Glutamatergic neuron (in vitro differentiated cells): ENCODE measurements around the gene TRPM1. TPM values are rescaled to one million over a fixed set of nuclear protein-coding genes. Genes with fewer than 3 reads are reported as not detected.

ENCODE experiments used
- DNase-seq: peaks from one replicate; pipeline ENCODE4 v3.0.0; 2022
- H3K27ac Mint-ChIP-seq: one replicate; pipeline ENCODE4 v1.8.0; 2020; ENCODE audit warnings: mild to moderate bottlenecking, mixed read lengths, inconsistent platforms; ENCODE audit not compliant: unreplicated experiment
- H3K27me3 Mint-ChIP-seq: one replicate; pipeline ENCODE4 v1.8.0; 2020; ENCODE audit warnings: mild to moderate bottlenecking, moderate library complexity, mixed read lengths, inconsistent platforms; ENCODE audit not compliant: unreplicated experiment
- H3K36me3 Mint-ChIP-seq: one replicate; pipeline ENCODE4 v1.8.0; 2020; ENCODE audit warnings: mild to moderate bottlenecking, mixed read lengths, inconsistent platforms; ENCODE audit not compliant: unreplicated experiment
- H3K4me1 Mint-ChIP-seq: one replicate; pipeline ENCODE4 v1.8.0; 2020; ENCODE audit warnings: mild to moderate bottlenecking, low read depth, mixed read lengths, inconsistent platforms; ENCODE audit not compliant: unreplicated experiment
- H3K4me3 Mint-ChIP-seq: one replicate; pipeline ENCODE4 v1.8.0; 2020; ENCODE audit warnings: mild to moderate bottlenecking, mixed read lengths, inconsistent platforms; ENCODE audit not compliant: unreplicated experiment
- H3K9me3 Mint-ChIP-seq: one replicate; pipeline ENCODE4 v1.8.0; 2020; ENCODE audit warnings: mild to moderate bottlenecking, moderate library complexity, mixed read lengths, inconsistent platforms; ENCODE audit not compliant: unreplicated experiment
- total RNA-seq: library from RNA; stranded (reverse); fragmentation: NEBNext Ultra II Directional; extraction: Animal tissue kit (Norgen Biotek cat#: 25700); gene quantifications from one replicate; pipeline ENCODE4 v1.2.1, GENCODE V29; 2021; ENCODE audit not compliant: unreplicated experiment
- TF ChIP-seq, protein P1 (sequence below): fragments of 200-600 bp; sonication (generic); IDR thresholded peaks from one replicate; pipeline ENCODE4 v1.5.0; 2021; ENCODE audit not compliant: partially characterized antibody, unreplicated experiment

The TRPM1 gene
- total RNA-seq, 1 donor from 2014 or later: not detected

DNA sequence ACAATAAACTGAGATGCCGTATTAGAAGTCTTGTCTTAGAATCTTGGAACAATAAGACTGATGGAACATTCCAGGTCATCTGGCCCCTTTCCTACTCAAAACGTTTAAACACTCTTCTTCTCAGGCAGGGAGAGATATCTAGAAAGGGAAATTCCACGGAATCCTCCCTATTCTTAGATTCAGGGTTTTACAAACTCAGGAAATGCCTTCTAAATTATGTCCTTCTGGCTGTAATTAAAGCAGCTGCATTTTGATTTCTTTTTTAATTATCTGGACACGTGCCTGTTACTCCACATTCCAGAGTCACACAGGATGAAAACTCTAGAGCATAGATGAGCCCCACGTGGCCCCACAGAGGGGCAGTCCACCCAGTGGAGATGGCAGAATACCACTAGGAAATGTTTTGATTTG, 68.6 kb downstream of the TRPM1 start:
- H3K9me3 Mint-ChIP-seq: no peaks in the 10 kb centered on the region
- TF ChIP-seq, protein P1, sequence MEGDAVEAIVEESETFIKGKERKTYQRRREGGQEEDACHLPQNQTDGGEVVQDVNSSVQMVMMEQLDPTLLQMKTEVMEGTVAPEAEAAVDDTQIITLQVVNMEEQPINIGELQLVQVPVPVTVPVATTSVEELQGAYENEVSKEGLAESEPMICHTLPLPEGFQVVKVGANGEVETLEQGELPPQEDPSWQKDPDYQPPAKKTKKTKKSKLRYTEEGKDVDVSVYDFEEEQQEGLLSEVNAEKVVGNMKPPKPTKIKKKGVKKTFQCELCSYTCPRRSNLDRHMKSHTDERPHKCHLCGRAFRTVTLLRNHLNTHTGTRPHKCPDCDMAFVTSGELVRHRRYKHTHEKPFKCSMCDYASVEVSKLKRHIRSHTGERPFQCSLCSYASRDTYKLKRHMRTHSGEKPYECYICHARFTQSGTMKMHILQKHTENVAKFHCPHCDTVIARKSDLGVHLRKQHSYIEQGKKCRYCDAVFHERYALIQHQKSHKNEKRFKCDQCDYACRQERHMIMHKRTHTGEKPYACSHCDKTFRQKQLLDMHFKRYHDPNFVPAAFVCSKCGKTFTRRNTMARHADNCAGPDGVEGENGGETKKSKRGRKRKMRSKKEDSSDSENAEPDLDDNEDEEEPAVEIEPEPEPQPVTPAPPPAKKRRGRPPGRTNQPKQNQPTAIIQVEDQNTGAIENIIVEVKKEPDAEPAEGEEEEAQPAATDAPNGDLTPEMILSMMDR: no peak
- peaks cover 3% of the 10 kb centered on the region for H3K27me3 Mint-ChIP-seq
- H3K4me3 Mint-ChIP-seq: no peak overlapping the region
- no peak for DNase-seq
- no peaks in the 10 kb centered on the region for H3K36me3 Mint-ChIP-seq
- no peak overlapping the region for H3K27ac Mint-ChIP-seq
- peaks cover 2% of the 10 kb centered on the region for H3K4me1 Mint-ChIP-seq

DNA sequence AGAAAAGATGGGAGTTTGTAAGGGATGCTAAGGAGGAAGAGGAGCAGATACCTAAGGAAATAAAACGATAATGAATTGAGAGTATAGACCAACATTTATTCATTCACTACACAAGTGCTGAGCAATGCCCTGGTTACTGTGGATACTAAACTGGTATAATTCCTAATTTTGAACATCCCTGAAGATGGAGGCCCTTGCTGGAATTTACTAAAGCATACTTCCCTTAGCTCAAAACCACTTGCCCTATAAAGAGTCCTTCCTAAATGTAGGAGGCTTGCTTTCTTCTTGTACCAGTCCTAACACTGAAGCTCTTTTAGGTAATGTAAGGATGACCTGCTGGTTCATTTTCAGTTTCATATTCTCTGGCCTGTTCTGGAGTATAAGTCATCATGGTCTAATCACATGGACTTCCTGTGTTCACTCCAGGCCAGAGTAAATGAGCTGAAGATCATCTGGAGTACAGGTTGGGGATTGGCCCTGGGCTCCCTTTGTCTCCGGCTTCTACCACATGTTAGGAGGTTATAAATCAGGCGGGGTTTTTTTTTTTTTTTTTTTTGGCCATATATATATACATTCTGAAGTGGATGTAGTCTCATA, 70.0 kb downstream of the TRPM1 start:
- no peaks in the 10 kb centered on the region for H3K4me1 Mint-ChIP-seq
- DNase-seq: no peak
- no peak overlapping the region for H3K4me3 Mint-ChIP-seq
- no peaks in the 10 kb centered on the region for H3K36me3 Mint-ChIP-seq
- H3K27me3 Mint-ChIP-seq: no peaks in the 10 kb centered on the region
- TF ChIP-seq, protein P1: no peak
- no peak overlapping the region for H3K27ac Mint-ChIP-seq
- no peaks in the 10 kb centered on the region for H3K9me3 Mint-ChIP-seq

- Mint-ChIP-seq H3K4me1 (no peaks in the 10 kb centered on the region), H3K27ac (no peak overlapping the region), H3K36me3 (no peaks in the 10 kb centered on the region), H3K27me3 (no peaks in the 10 kb centered on the region), H3K9me3 (peaks cover 2% of the 10 kb centered on the region), H3K4me3 (no peak overlapping the region)
- no peak for DNase-seq
- TF ChIP-seq, protein P1: no peak
Measured at GRCh38 chr15:31027910-31028578, 73.5 kb downstream of the TRPM1 start.

DNA sequence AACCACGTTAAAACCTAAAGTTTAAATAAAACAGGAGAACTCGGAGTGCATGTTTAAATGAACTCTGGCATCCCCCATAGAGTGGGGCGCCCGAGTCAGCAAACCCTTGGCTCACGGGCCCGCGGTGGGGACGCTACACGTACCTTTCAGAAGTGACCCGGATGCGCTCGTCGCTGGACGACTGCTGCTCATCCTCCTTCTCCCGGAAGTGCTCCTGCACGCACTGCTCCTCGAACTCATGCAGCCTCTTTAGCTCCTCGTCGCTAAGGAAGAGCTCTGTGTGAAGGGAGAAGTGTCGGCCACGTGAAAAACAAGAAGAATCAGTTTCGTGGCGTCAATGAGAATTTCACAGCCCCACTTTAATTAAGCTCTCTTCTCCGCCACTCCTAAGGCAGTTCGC, 75.5 kb downstream of the TRPM1 start:
- Mint-ChIP-seq H3K4me3 (no peak overlapping the region), H3K9me3 (peaks cover 2% of the 10 kb centered on the region), H3K4me1 (no peaks in the 10 kb centered on the region), H3K27ac (no peak overlapping the region), H3K27me3 (no peaks in the 10 kb centered on the region), H3K36me3 (no peaks in the 10 kb centered on the region)
- DNase-seq: no peak
- TF ChIP-seq, protein P1: no peak

- Mint-ChIP-seq H3K36me3 (no peaks in the 10 kb centered on the region), H3K27ac (no peak overlapping the region), H3K27me3 (peaks cover 2% of the 10 kb centered on the region), H3K4me1 (no peaks in the 10 kb centered on the region), H3K9me3 (peaks cover 2% of the 10 kb centered on the region), H3K4me3 (no peak overlapping the region)
- TF ChIP-seq, protein P1: no peak
- no peak for DNase-seq
Measured at GRCh38 chr15:31024979-31025378, 76.5 kb downstream of the TRPM1 start.
